Stomach (tissue), 9 donors: ENCODE results near the gene ERC2. TPM values are rescaled to one million over a fixed set of nuclear protein-coding genes. Genes with fewer than 3 reads are reported as not detected.

ENCODE experiments used
- DNase-seq, 2 donors: peaks; one replicate each; pipeline versions ENCODE4 v3.0.0 to v3.0.0-alpha.2; 2013 to 2019
- H3K27ac ChIP-seq, 5 donors: fragments of 200-600 bp in 4 of 5; sonication (generic) in 4 of 5; one replicate each; pipeline ENCODE4 v1.5.1; 2013 to 2019; ENCODE audit warnings: mild to moderate bottlenecking in 1 of 5, moderate library complexity in 1 of 5
- H3K27me3 ChIP-seq, 3 donors: fragments of 200-600 bp; sonication (generic); one replicate each; pipeline ENCODE4 v1.5.1; 2017 to 2019; ENCODE audit warnings: mixed run types in 1 of 3
- H3K36me3 ChIP-seq, 4 donors: fragments of 200-600 bp; sonication (generic); 1 replicate in 3 of 4; 2 replicates in 1 of 4; pipeline ENCODE4 v1.5.1; 2016 to 2019
- H3K4me1 ChIP-seq, 4 donors: fragments of 200-600 bp; sonication (generic); one replicate each; pipeline ENCODE4 v1.5.1; 2016 to 2019
- H3K4me3 ChIP-seq, 4 donors: fragments of 200-600 bp; sonication (generic) in 3 of 4; one replicate each; pipeline ENCODE4 v1.5.1; 2016 to 2019; ENCODE audit warnings: mild to moderate bottlenecking in 1 of 4
- H3K9me3 ChIP-seq, 4 donors: fragments of 200-600 bp; sonication (generic); one replicate each; pipeline ENCODE4 v1.5.1; 2016 to 2019
- EP300 ChIP-seq: sonication (generic); formaldehyde crosslinking; IDR thresholded peaks from one replicate; pipeline ENCODE4 v1.6.1; 2017; ENCODE audit warnings: antibody characterized with exemption
- POLR2A ChIP-seq, 4 donors: fragments of 450-650 bp; IDR thresholded peaks; one replicate each; pipeline ENCODE4 v1.6.1; 2016; ENCODE audit warnings: antibody characterized with exemption in 4 of 4, control low read depth in 2 of 4, mild to moderate bottlenecking in 1 of 4, moderate library complexity in 1 of 4
- POLR2AphosphoS5 ChIP-seq, 3 donors: sonication (generic); formaldehyde crosslinking; IDR thresholded peaks; one replicate each; pipeline ENCODE4 v1.6.1; 2016; ENCODE audit warnings: antibody characterized with exemption in 3 of 3
- WGBS, 5 donors: extraction: QIAGEN DNeasy Blood & Tissue Kit in 3 of 5; methylation state at CpG; one replicate each; pipeline versions ENCODE4 v1.1.5 to v1.1.7; 2013 to 2018; 5-methylcytosine and 5-hydroxymethylcytosine counted together
- intact Hi-C: fragments of 100-400 bp; cut with DNase I; formaldehyde crosslinking; loops from one replicate; pipeline ENCODE4 v1.15.1; 2023; ENCODE audit warnings: low total_unique reads
- polyA plus RNA-seq, 3 donors: library from polyadenylated mRNA; stranded (reverse); fragments of 200-250 nt; gene quantifications; one replicate each; pipeline ENCODE4 v1.2.3, GENCODE V29; 2013
- total RNA-seq, 5 donors: library from RNA; depleted of rRNA; stranded (reverse); fragments of >200 nt; gene quantifications; one replicate each; pipeline versions ENCODE4 v1.1.0 to v1.2.3, GENCODE V29; 2014 to 2016
- TF ChIP-seq, protein P1 (sequence below), 7 experiments: fragments of 450-650 bp in 4 of 7; fragments of 200-600 bp in 3 of 7; sonication (generic) in 3 of 7; IDR thresholded peaks; one replicate each; pipeline ENCODE4 v1.5.1; 2016 to 2019; ENCODE audit warnings: antibody characterized with exemption in 7 of 7, control low read depth in 2 of 7, mild to moderate bottlenecking in 1 of 7
- donor health status: healthy with polysubstance abuse.
- donor health status: Bipolar disorder and iron deficiency.
- donor health status: healthy.

The ERC2 gene
- total and polyA plus RNA-seq, 8 donors = 0.43 to 3.1 (median 1.3) TPM; not detected in 2

DNA sequence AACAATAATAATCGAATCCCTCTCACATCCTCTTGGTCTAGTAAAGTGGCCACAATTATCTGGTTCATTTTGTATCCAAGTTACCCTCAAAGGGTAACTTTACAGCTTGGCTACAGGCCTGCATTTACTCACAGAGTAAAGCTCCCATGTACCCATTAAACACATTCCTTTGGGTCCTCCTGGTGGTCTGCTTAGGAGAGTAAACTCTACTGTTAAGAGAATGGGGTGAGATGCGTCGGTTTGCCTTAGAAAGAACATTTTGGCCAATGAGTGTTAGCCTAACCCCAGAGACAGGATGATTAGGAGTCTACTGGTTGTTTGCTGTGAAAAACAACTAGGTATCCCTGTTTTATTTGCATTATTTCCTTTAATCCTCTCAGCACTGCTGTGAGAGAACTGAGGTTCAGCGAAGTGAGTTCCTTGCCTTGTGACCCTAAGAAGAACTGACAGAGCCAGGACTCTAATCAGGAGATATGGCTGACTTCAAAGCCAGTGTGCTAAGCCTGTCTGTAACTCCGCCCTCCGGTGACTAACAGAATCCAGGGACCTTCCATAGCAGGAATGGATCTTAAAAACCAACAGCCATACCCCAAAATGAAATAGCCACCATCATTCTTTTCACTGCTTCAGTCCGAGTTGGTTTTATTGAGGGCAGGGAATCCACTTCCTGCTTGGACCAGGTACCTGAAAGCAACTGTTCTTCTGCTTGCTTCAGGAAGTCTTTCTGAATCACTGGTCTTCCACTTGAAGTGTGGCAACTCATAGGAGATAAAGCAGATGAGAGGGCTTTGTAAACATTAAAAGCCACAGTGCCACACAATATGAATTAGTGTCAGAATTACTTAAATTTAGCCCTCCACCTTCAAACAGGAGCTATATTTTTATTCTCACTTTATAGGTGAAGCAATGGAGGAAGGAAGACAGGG lies 663.8 kb downstream of the ERC2 start:
- DNase-seq = no peak
- 72 to 80% (median 78%) methylated on average over 7 of the region's 7 CpGs for WGBS, 5 donors
- intact Hi-C loops = no loop called here
- H3K36me3 ChIP-seq = no peaks in the 10 kb centered on the region
- H3K27ac ChIP-seq = no peak overlapping the region
- no peaks in the 10 kb centered on the region for H3K27me3 ChIP-seq
- H3K9me3 ChIP-seq = peaks cover 0 to 7% (median 0%) of the 10 kb centered on the region in 4 donors
- H3K4me3 ChIP-seq = no peak overlapping the region
- no peaks in the 10 kb centered on the region for H3K4me1 ChIP-seq
- TF ChIP-seq, protein P1, sequence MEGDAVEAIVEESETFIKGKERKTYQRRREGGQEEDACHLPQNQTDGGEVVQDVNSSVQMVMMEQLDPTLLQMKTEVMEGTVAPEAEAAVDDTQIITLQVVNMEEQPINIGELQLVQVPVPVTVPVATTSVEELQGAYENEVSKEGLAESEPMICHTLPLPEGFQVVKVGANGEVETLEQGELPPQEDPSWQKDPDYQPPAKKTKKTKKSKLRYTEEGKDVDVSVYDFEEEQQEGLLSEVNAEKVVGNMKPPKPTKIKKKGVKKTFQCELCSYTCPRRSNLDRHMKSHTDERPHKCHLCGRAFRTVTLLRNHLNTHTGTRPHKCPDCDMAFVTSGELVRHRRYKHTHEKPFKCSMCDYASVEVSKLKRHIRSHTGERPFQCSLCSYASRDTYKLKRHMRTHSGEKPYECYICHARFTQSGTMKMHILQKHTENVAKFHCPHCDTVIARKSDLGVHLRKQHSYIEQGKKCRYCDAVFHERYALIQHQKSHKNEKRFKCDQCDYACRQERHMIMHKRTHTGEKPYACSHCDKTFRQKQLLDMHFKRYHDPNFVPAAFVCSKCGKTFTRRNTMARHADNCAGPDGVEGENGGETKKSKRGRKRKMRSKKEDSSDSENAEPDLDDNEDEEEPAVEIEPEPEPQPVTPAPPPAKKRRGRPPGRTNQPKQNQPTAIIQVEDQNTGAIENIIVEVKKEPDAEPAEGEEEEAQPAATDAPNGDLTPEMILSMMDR (IDR thresholded peaks at IDR 0.05) = no peak
- TF ChIP-seq POLR2A (IDR thresholded peaks at IDR 0.05) (no peak), POLR2AphosphoS5 (IDR thresholded peaks at IDR 0.05) (no peak), EP300 (no peak)

DNA sequence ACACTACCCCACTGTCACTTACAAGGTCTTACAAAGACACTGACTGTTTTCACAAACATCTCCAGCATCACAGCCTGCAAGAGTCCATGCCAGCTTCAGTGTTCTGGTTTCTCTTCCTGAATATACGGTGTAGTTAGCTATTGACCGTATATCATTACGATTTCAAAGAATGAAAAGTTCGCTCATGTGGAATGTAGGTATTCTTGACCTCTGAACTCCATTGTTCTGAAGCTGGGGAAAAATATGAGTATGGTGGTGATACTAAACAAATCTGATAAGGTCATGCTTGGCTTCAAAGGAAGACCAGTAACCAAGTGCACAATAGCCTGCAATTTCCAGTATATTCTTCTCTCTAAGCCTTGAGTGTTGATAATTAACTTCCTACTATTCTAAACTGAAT lies 665.5 kb downstream of the ERC2 start:
- TF ChIP-seq POLR2A (IDR thresholded peaks at IDR 0.05) (no peak), POLR2AphosphoS5 (IDR thresholded peaks at IDR 0.05) (no peak), EP300 (no peak)
- TF ChIP-seq, protein P1 (IDR thresholded peaks at IDR 0.05) = no peak
- no peaks in the 10 kb centered on the region for H3K4me1 ChIP-seq
- no peaks in the 10 kb centered on the region for H3K36me3 ChIP-seq
- H3K9me3 ChIP-seq = peaks cover 0 to 7% (median 0%) of the 10 kb centered on the region in 4 donors
- H3K27ac ChIP-seq = no peak overlapping the region
- no peak overlapping the region for H3K4me3 ChIP-seq
- WGBS, 5 donors = 68 to 92% (median 88%) methylated on average over 4 of the region's 4 CpGs
- intact Hi-C loops = no loop called here
- DNase-seq = no peak
- no peaks in the 10 kb centered on the region for H3K27me3 ChIP-seq

DNA sequence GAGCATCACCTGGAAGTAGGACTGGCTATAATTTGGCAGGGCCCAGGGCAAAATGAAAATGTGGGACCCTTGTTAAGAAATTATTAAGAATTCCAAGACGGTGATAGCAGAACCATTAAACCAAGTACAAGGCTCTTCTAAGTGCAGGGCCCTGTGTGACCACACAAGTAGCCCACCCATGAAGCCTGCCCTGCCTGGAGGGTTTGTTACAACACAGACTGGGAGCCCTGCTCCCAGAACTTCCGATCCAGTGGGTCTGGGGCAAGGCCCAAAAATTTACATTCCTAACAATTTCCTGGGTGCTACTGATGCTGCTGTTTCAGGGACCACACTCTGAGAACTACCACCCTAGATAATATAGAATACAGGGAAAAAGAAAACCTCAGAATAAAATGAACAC lies 666.6 kb downstream of the ERC2 start:
- TF ChIP-seq POLR2AphosphoS5 (IDR thresholded peaks at IDR 0.05) = no peak
- TF ChIP-seq EP300 = no peak
- TF ChIP-seq, protein P1 (IDR thresholded peaks at IDR 0.05) = no peak
- TF ChIP-seq POLR2A (IDR thresholded peaks at IDR 0.05) = no peak
- no peaks in the 10 kb centered on the region for H3K27me3 ChIP-seq
- H3K9me3 ChIP-seq = no peaks in the 10 kb centered on the region
- 70 to 92% (median 84%) methylated on average over 2 of the region's 2 CpGs for WGBS, 5 donors
- no peaks in the 10 kb centered on the region for H3K36me3 ChIP-seq
- DNase-seq = no peak
- no peak overlapping the region for H3K27ac ChIP-seq
- peaks cover 0 to 2% (median under 1%) of the 10 kb centered on the region in 4 donors for H3K4me1 ChIP-seq
- H3K4me3 ChIP-seq = no peak overlapping the region
- intact Hi-C loops = no loop called here

DNA sequence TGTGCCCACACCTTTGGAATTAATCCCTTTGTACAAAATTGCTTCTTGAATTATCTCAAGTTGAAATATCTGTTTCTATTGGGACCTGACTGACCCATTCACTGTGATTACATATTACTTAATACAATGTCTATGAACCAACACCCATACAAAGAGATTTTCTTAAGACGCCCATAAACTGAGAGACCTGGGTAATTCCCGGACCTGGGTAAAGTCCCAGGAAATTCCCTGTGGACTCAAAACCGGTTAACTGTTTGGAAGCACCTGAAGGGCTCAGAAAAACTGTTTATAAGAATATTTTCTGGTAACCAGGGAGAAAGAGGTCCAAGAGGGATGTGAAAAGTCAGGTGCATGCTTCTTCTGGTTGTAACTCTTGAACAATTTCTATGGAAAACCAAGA lies 667.2 kb downstream of the ERC2 start:
- 51 to 66% (median 60%) methylated on average over 3 of the region's 3 CpGs for WGBS, 5 donors
- no peaks in the 10 kb centered on the region for H3K36me3 ChIP-seq
- H3K27me3 ChIP-seq = no peaks in the 10 kb centered on the region
- no peak for DNase-seq
- no peak overlapping the region for H3K27ac ChIP-seq
- no peaks in the 10 kb centered on the region for H3K9me3 ChIP-seq
- intact Hi-C loops = no loop called here
- no peak overlapping the region for H3K4me3 ChIP-seq
- peaks cover 0 to 8% (median 4%) of the 10 kb centered on the region in 4 donors for H3K4me1 ChIP-seq
- no peak for TF ChIP-seq POLR2A (IDR thresholded peaks at IDR 0.05)
- no peak for TF ChIP-seq EP300
- TF ChIP-seq, protein P1 (IDR thresholded peaks at IDR 0.05) = no peak
- TF ChIP-seq POLR2AphosphoS5 (IDR thresholded peaks at IDR 0.05) = no peak
